ENCODE results near the gene AUTS2.

DNA sequence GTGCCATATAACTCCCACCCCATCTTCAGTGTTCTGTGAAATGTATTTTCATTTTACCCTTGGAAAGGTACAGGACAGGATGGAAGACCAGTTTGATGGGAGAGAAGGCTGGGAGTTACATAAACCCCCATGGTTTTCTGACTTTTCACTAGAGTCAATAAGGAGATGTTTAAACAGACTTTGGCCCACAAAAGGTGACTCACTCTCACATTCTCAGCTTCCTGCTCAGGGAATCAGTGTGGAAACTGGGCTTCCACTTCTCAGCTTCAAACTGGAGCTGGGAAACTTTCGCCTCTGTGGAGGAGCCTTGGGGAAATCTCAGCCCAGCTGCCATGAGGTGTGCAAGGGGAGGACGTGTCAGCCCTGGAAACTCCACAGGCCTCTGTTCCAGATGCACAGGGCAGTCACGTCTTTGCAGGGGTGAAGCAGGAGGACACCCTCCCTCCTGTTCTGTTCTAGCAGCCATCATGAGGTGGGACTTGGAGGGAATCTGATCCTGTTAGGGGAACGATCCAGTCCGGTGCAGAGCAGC lies 973.2 kb downstream of the AUTS2 start:
- TF ChIP-seq, protein P1, sequence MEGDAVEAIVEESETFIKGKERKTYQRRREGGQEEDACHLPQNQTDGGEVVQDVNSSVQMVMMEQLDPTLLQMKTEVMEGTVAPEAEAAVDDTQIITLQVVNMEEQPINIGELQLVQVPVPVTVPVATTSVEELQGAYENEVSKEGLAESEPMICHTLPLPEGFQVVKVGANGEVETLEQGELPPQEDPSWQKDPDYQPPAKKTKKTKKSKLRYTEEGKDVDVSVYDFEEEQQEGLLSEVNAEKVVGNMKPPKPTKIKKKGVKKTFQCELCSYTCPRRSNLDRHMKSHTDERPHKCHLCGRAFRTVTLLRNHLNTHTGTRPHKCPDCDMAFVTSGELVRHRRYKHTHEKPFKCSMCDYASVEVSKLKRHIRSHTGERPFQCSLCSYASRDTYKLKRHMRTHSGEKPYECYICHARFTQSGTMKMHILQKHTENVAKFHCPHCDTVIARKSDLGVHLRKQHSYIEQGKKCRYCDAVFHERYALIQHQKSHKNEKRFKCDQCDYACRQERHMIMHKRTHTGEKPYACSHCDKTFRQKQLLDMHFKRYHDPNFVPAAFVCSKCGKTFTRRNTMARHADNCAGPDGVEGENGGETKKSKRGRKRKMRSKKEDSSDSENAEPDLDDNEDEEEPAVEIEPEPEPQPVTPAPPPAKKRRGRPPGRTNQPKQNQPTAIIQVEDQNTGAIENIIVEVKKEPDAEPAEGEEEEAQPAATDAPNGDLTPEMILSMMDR (IDR thresholded peaks at IDR 0.05) = no peak
- peak in 2 of 3 donors; percentile 39 to 41 for TF ChIP-seq POLR2AphosphoS5 (IDR thresholded peaks at IDR 0.05)
- no peak for TF ChIP-seq POLR2A (IDR thresholded peaks at IDR 0.05)
- no peak for TF ChIP-seq EP300 (IDR thresholded peaks at IDR 0.05; ENCODE audit: low read depth)
